Dedifferentiated amniotic fluid mesenchymal stem cell (primary cell): ENCODE results near the gene SCNM1.
"Not testable (repeated sequence)": the region's sequence is repeated elsewhere in the genome, so short reads cannot be mapped to it uniquely, and the experiment has no call there.

Experiments used
- DNase-seq: peaks from one replicate; pipeline ENCODE4 v3.0.0-alpha.2; 2016; ENCODE audit errors: extremely low spot score

The SCNM1 gene

GRCh38 chr1:151193304-151193703 lies 27.4 kb downstream of the SCNM1 start:
- DNase-seq: no peak

DNA sequence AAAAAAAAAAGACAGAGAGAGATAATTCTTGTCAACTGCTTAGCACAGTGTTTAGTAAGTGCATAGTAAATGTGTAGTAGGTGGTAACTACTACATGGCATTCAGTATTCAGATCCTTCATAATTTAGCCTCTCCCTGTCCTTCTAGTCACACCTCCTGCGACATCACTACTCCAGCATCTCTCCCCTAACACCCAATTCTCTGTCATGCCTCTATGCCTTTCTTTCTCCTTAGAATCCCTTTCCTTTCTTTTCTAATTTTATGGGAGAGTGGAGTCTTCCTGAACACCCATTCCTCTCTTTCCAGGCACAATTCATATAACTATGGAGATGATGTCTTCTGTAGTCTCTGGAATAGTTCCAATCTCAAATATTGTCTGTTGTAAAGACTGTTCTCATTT lies 27.9 kb downstream of the SCNM1 start:
- no peak for DNase-seq

GRCh38 chr1:151194894-151195594 lies 29.1 kb downstream of the SCNM1 start:
- DNase-seq: peak; percentile 70

DNA sequence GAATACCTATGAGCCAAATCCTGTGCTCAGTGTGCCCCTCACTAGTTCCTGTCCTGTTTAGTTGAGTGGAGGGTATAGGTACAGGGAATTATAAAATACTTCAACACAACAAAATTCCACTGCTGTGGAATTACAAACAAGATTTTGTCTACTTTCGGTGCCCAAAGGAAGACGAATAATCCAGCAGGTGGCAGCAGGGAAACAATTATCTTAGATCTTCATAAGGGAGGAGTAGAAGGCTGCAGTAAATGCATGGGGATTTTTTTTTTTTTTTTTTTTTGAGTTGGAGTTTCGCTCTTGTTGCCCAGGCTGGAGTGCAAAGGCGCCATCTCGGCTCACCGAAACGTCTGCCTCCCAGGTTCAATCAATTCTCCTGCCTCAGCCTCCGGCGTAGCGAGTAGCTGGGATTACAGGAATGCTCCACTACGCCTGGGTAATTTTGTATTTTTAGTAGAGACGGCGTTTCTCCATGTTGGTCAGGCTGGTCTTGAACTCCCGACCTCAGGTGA lies 30.4 kb downstream of the SCNM1 start:
- peak; percentile 85 for DNase-seq

- DNase-seq: no peak
Observed at GRCh38 chr1:151197863-151198253, 31.9 kb downstream of the SCNM1 start.

- peak; percentile 99 for DNase-seq
Observed at GRCh38 chr1:151198254-151199127, 32.5 kb downstream of the SCNM1 start, which contains the start of gene PIP5K1A. PIP5K1A (plus strand) TSS chr1:151198552; CDS start chr1:151198997, 445 bp downstream.

GRCh38 chr1:151199873-151200581 lies 34.1 kb downstream of the SCNM1 start:
- DNase-seq: peak; percentile 62

GRCh38 chr1:151205381-151205965 lies 39.5 kb downstream of the SCNM1 start:
- DNase-seq: not testable (repeated sequence)

DNA sequence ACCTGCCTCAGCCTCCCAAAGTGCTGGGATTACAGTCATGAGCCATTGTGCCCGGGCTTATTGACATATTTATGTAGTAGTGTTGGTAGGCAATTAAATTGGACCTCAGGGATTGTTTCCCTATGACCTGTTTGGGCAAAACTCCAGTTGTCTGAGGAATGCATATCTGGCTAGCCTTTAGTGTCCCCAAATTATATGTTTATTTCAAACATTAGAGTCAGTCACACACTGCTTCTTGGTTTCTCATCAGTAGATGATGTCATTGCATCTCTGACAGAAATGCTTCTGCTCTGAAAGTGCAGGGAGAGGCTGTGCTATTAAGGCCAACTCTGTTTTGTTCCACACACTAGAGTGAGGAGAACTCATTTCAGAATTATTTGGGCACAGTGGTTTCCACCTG lies 44.9 kb downstream of the SCNM1 start:
- DNase-seq: no peak

DNA sequence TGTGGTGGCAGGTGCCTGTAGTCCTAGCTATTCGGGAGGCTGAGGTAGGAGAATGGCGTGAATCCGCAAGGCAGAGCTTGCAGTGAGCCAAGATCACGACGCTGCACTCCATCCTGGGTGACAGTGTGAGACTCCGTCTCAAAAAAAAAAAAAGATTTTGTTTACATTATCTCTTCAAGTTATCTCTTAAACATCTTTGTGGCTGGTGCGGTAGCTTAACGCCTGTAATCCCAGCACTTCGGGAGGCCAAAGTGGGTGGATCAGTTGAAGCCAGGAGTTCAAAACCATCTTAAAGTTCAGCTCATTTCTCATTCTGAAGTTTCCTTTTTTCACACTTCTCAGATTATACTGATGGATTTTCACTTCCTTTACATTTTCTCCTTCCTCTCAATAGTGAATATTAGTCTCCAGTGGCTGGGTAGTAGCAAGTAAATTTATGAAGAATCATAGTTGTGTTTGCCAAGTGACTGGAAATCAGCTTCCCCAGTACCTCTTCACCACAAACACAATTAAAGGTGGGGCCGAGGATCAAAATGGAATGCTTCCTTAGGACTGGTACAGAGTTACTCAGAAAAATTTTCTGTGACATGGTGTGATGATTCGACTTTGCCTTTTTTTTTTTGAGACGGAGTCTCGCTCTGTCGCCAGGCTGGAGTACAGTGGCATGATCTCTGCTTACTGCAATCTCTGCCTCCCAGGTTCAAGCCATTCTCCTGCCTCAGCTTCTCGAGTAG lies 46.2 kb downstream of the SCNM1 start:
- no peak for DNase-seq

DNA sequence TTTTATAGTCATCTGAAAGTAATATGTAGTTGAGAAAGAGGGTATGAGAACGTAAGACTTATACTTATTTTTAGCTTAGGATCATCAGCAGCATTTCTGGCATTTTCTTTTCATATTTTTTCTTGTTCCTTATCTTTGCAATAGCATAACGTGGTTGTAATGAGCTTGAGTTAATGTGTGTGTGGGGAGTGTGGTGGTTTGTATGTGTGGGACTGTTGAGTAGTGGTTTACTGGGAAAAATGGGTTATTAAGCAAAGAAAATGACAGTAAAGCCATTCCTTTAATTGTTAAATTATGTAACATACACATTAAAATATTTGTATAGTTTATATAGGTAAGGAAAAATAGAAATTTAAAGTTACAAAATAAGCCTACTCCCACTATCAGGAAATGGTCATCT lies 47.6 kb downstream of the SCNM1 start:
- DNase-seq: no peak
